Spinal cord (tissue), 10 donors: Measurements from ENCODE around the gene TMEM132D. TPM values are rescaled to one million over a fixed set of nuclear protein-coding genes. Genes with fewer than 3 reads are reported as not detected.

Source experiments
- DNase-seq, 6 donors: peaks; one replicate each; pipeline versions ENCODE4 v3.0.0 to v3.0.0-alpha.2; 2013 to 2015; ENCODE audit warnings: low spot score in 6 of 6, low read depth in 4 of 6
- H3K27ac ChIP-seq: one replicate; pipeline ENCODE4 v1.5.1; 2013; ENCODE audit warnings: low read depth, low read length, control low read depth
- H3K27me3 ChIP-seq: one replicate; pipeline ENCODE4 v1.6.1; 2013; ENCODE audit warnings: low read length; ENCODE audit not compliant: control insufficient read depth, insufficient read depth
- H3K36me3 ChIP-seq: one replicate; pipeline ENCODE4 v1.6.1; 2013; ENCODE audit warnings: low read length; ENCODE audit not compliant: control insufficient read depth, insufficient read depth
- H3K4me1 ChIP-seq: one replicate; pipeline ENCODE4 v1.6.1; 2013; ENCODE audit warnings: low read length; ENCODE audit not compliant: control insufficient read depth, insufficient read depth
- H3K4me3 ChIP-seq: one replicate; pipeline ENCODE4 v1.5.1; 2013; ENCODE audit warnings: low read depth, low read length, control low read depth
- H3K9me3 ChIP-seq: one replicate; pipeline ENCODE4 v1.6.1; 2013; ENCODE audit warnings: low read length; ENCODE audit not compliant: control insufficient read depth, insufficient read depth
- WGBS: methylation state at CpG from one replicate; pipeline ENCODE4 v1.1.5; 2013; ENCODE audit warnings: missing lambda C conversion rate; ENCODE audit not compliant: insufficient coverage; 5-methylcytosine and 5-hydroxymethylcytosine counted together
- polyA plus RNA-seq, 2 donors: library from polyadenylated mRNA; unstranded; fragments of 120-200 nt; gene quantifications; one replicate each; pipeline ENCODE4 v1.2.1, GENCODE V29; 2013; ENCODE audit not compliant: insufficient read length in 2 of 2
- total RNA-seq, 2 donors: library from RNA; depleted of rRNA in 1 of 2; stranded (reverse); fragments of 120-200 nt in 1 of 2; fragments of >200 nt in 1 of 2; gene quantifications; one replicate each; pipeline versions ENCODE4 v1.2.3 to v1.2.4, GENCODE V29; 2013 to 2014
- donor health status: healthy.

Gene TMEM132D
- total and polyA plus RNA-seq, 4 donors: 4.7 to 15.7 (median 12.6) TPM

GRCh38 chr12:129150721-129151120 is 753.1 kb downstream of the TMEM132D start:
- Histone ChIP-seq H3K4me3 (no peak overlapping the region), H3K27ac (no peak overlapping the region), H3K4me1 (no peaks in the 10 kb centered on the region), H3K36me3 (no peaks in the 10 kb centered on the region), H3K9me3 (no peaks in the 10 kb centered on the region), H3K27me3 (no peaks in the 10 kb centered on the region)
- 91% methylated on average over 8 of the region's 11 CpGs for WGBS
- DNase-seq: no peak

- Histone ChIP-seq H3K4me1 (no peaks in the 10 kb centered on the region), H3K27me3 (no peaks in the 10 kb centered on the region), H3K27ac (no peak overlapping the region), H3K4me3 (no peak overlapping the region), H3K9me3 (no peaks in the 10 kb centered on the region), H3K36me3 (no peaks in the 10 kb centered on the region)
- DNase-seq: peak in 2 of 6 donors; percentile 82 to 91
- WGBS: 47% methylated on average over 6 of the region's 7 CpGs
These were observed 758.4 kb downstream of the TMEM132D start for GRCh38 chr12:129145381-129145780.

GRCh38 chr12:129138776-129139175 is 765.0 kb downstream of the TMEM132D start:
- no peaks in the 10 kb centered on the region for H3K36me3 ChIP-seq
- no peaks in the 10 kb centered on the region for H3K27me3 ChIP-seq
- WGBS: no CpG with 5 or more reads among the region's 4 CpGs
- no peak overlapping the region for H3K4me3 ChIP-seq
- H3K27ac ChIP-seq: no peak overlapping the region
- H3K4me1 ChIP-seq: no peaks in the 10 kb centered on the region
- no peaks in the 10 kb centered on the region for H3K9me3 ChIP-seq
- no peak for DNase-seq

- 98% methylated on average over 3 of the region's 3 CpGs for WGBS
- H3K4me1 ChIP-seq: no peaks in the 10 kb centered on the region
- no peak for DNase-seq
- H3K4me3 ChIP-seq: no peak overlapping the region
- H3K27ac ChIP-seq: no peak overlapping the region
- H3K36me3 ChIP-seq: no peaks in the 10 kb centered on the region
- no peaks in the 10 kb centered on the region for H3K27me3 ChIP-seq
- no peaks in the 10 kb centered on the region for H3K9me3 ChIP-seq
These were observed 767.0 kb downstream of the TMEM132D start for GRCh38 chr12:129136694-129137325.

GRCh38 chr12:129127771-129128170 is 776.1 kb downstream of the TMEM132D start:
- Histone ChIP-seq H3K9me3 (no peaks in the 10 kb centered on the region), H3K4me1 (no peaks in the 10 kb centered on the region), H3K27ac (no peak overlapping the region), H3K36me3 (no peaks in the 10 kb centered on the region), H3K4me3 (no peak overlapping the region), H3K27me3 (no peaks in the 10 kb centered on the region)
- peak in 2 of 6 donors; percentile 7 to 9 for DNase-seq
- WGBS: 65% methylated on average over 11 of the region's 12 CpGs

GRCh38 chr12:129127211-129127610 is 776.6 kb downstream of the TMEM132D start:
- peak in 2 of 6 donors; percentile 78 to 80 for DNase-seq
- Histone ChIP-seq H3K4me1 (no peaks in the 10 kb centered on the region), H3K36me3 (no peaks in the 10 kb centered on the region), H3K4me3 (no peak overlapping the region), H3K27ac (no peak overlapping the region), H3K27me3 (no peaks in the 10 kb centered on the region), H3K9me3 (no peaks in the 10 kb centered on the region)
- 40% methylated on average over 2 of the region's 9 CpGs for whole genome bisulfite sequencing

- Histone ChIP-seq H3K36me3 (no peaks in the 10 kb centered on the region), H3K4me1 (no peaks in the 10 kb centered on the region), H3K27ac (no peak overlapping the region), H3K9me3 (no peaks in the 10 kb centered on the region), H3K27me3 (no peaks in the 10 kb centered on the region), H3K4me3 (no peak overlapping the region)
- 75% methylated on average over 1 of the region's 1 CpG for WGBS
- peak in 1 of 6 donors; percentile 18 for DNase-seq
These were observed 784.3 kb downstream of the TMEM132D start for GRCh38 chr12:129119537-129119936.

GRCh38 chr12:129115558-129115957 is 788.3 kb downstream of the TMEM132D start:
- H3K36me3 ChIP-seq: no peaks in the 10 kb centered on the region
- 88% methylated on average over 5 of the region's 5 CpGs for WGBS
- no peak overlapping the region for H3K27ac ChIP-seq
- H3K4me1 ChIP-seq: no peaks in the 10 kb centered on the region
- H3K4me3 ChIP-seq: no peak overlapping the region
- no peaks in the 10 kb centered on the region for H3K27me3 ChIP-seq
- no peaks in the 10 kb centered on the region for H3K9me3 ChIP-seq
- DNase-seq: no peak

- Histone ChIP-seq H3K4me1 (no peaks in the 10 kb centered on the region), H3K27me3 (no peaks in the 10 kb centered on the region), H3K36me3 (no peaks in the 10 kb centered on the region), H3K4me3 (no peak overlapping the region), H3K27ac (no peak overlapping the region), H3K9me3 (no peaks in the 10 kb centered on the region)
- DNase-seq: no peak
- no CpG with 5 or more reads among the region's 8 CpGs for WGBS
These were observed 793.2 kb downstream of the TMEM132D start for GRCh38 chr12:129110575-129110974.

- Histone ChIP-seq H3K36me3 (no peaks in the 10 kb centered on the region), H3K9me3 (no peaks in the 10 kb centered on the region), H3K27me3 (no peaks in the 10 kb centered on the region), H3K4me3 (no peak overlapping the region), H3K4me1 (no peaks in the 10 kb centered on the region), H3K27ac (no peak overlapping the region)
- no peak for DNase-seq
- WGBS: 93% methylated on average over 15 of the region's 17 CpGs
These were observed 794.4 kb downstream of the TMEM132D start for GRCh38 chr12:129109174-129110001.
